Hepatocyte (in vitro differentiated cells): ENCODE data around the gene SUN3. TPM values are rescaled to one million over a fixed set of nuclear protein-coding genes. Genes with fewer than 3 reads are reported as not detected.
A peak's percentile ranks its signal among the peaks of the same experiment; 100 is the strongest.

Source experiments
- DNase-seq: peaks from one replicate; pipeline ENCODE4 v3.0.0-alpha.2; 2016; ENCODE audit warnings: low spot score
- H2AFZ ChIP-seq: fragments of 200-600 bp; sonication (generic); 2 replicates; pipeline ENCODE4 v1.6.0; 2016; ENCODE audit warnings: antibody characterized with exemption, mild to moderate bottlenecking
- H3K27ac ChIP-seq: fragments of 200-600 bp; sonication (generic); 2 replicates; pipeline ENCODE4 v1.5.1; 2016; ENCODE audit warnings: mild to moderate bottlenecking
- H3K27me3 ChIP-seq: fragments of 200-600 bp; sonication (generic); 2 replicates; pipeline ENCODE4 v1.6.1; 2016
- H3K36me3 ChIP-seq: fragments of 200-600 bp; sonication (generic); replicated peaks from 2 replicates; pipeline ENCODE4 v1.5.1; 2016; ENCODE audit warnings: low read depth; ENCODE audit not compliant: insufficient read depth
- H3K4me1 ChIP-seq: fragments of 200-600 bp; sonication (generic); 2 replicates; pipeline ENCODE4 v1.5.1; 2016; ENCODE audit warnings: mild to moderate bottlenecking, moderate library complexity; ENCODE audit not compliant: insufficient read depth
- H3K4me2 ChIP-seq: fragments of 200-600 bp; sonication (generic); 2 replicates; pipeline ENCODE4 v1.6.0; 2016
- H3K4me3 ChIP-seq: fragments of 200-600 bp; sonication (generic); 2 replicates; pipeline ENCODE4 v1.5.1; 2016; ENCODE audit warnings: mild to moderate bottlenecking
- H3K79me2 ChIP-seq: fragments of 200-600 bp; sonication (generic); 2 replicates; pipeline ENCODE4 v1.6.0; 2017; ENCODE audit warnings: mild to moderate bottlenecking
- H3K9me2 ChIP-seq: fragments of 200-600 bp; sonication (generic); replicated peaks from 2 replicates; pipeline ENCODE4 v1.6.0; 2017; ENCODE audit warnings: mild to moderate bottlenecking; ENCODE audit not compliant: insufficient read depth
- H3K9me3 ChIP-seq: fragments of 200-600 bp; sonication (generic); 2 replicates; pipeline ENCODE4 v1.5.1; 2016; ENCODE audit warnings: low read depth, mild to moderate bottlenecking
- H4K20me1 ChIP-seq: fragments of 200-600 bp; sonication (generic); 2 replicates; pipeline ENCODE4 v1.6.0; 2016; ENCODE audit warnings: mild to moderate bottlenecking; ENCODE audit not compliant: insufficient read depth, poor library complexity, severe bottlenecking
- CTCF ChIP-seq: fragments of 200-600 bp; sonication (generic); IDR thresholded peaks from 2 replicates; pipeline ENCODE4 v1.5.1; 2016; ENCODE audit warnings: antibody characterized with exemption, mild to moderate bottlenecking; ENCODE audit not compliant: poor library complexity
- EZH2 ChIP-seq: fragments of 200-600 bp; sonication (generic); IDR thresholded peaks from 2 replicates; pipeline ENCODE4 v1.6.1; 2016; ENCODE audit warnings: antibody characterized with exemption, mild to moderate bottlenecking, borderline replicate concordance
- EZH2phosphoT487 ChIP-seq: fragments of 200-600 bp; sonication (generic); IDR thresholded peaks from one replicate; pipeline ENCODE4 v1.6.1; 2018; ENCODE audit warnings: antibody characterized with exemption, mild to moderate bottlenecking, low read depth, moderate library complexity; ENCODE audit not compliant: unreplicated experiment, severe bottlenecking
- WGBS: methylation state at CpG from one replicate; pipeline ENCODE4 v1.1.6; 2016; ENCODE audit warnings: low lambda C conversion rate; ENCODE audit errors: missing lambda C conversion rate; 5-methylcytosine and 5-hydroxymethylcytosine counted together
- polyA plus RNA-seq: library from polyadenylated mRNA; unstranded; fragments of >200 nt; fragmentation: Nextera tagmentation; extraction: Ambion mirVana; gene quantifications from 2 replicates; pipeline ENCODE4 v1.2.1, GENCODE V29; 2016
- total RNA-seq: library from RNA; depleted of rRNA; stranded (reverse); fragments of >200 nt; gene quantifications from 2 replicates; pipeline ENCODE4 v1.2.3, GENCODE V29; 2014

Gene SUN3
- not detected in 2 replicates for total RNA-seq
- not detected in 2 replicates for polyA plus RNA-seq

- 90% methylated on average over 6 of the region's 6 CpGs for WGBS
- H2AFZ ChIP-seq = no peak within 1 kb of the TSS
- no peak within 1 kb of the TSS for H3K4me3 ChIP-seq
- no peaks in the 10 kb centered on the region for H3K36me3 ChIP-seq
- H3K27ac ChIP-seq = no peak within 1 kb of the TSS
- H4K20me1 ChIP-seq = no peaks in the 10 kb centered on the region
- no peak for DNase-seq
- H3K27me3 ChIP-seq = peaks cover 4% of the 10 kb centered on the region
- no peaks in the 10 kb centered on the region for H3K9me3 ChIP-seq
- no peaks in the 10 kb centered on the region for H3K79me2 ChIP-seq
- H3K4me2 ChIP-seq = no peak within 1 kb of the TSS
- no peaks in the 10 kb centered on the region for H3K9me2 ChIP-seq
- TF ChIP-seq EZH2phosphoT487 (no peak), CTCF (no peak), EZH2 (no peak)
- no peaks in the 10 kb centered on the region for H3K4me1 ChIP-seq
Observed at GRCh38 chr7:48028938-48029337, at the start of gene SUN3. SUN3 (minus strand) TSS chr7:48029107; CDS start chr7:48028938, 169 bp downstream.

GRCh38 chr7:48078470-48078869 lies 49.6 kb upstream of the SUN3 start:
- TF ChIP-seq EZH2 (no peak), CTCF (no peak), EZH2phosphoT487 (no peak)

GRCh38 chr7:48077423-48077822 lies 48.5 kb upstream of the SUN3 start:
- no peak for TF ChIP-seq EZH2
- no peak for TF ChIP-seq EZH2phosphoT487
- TF ChIP-seq CTCF = no peak
- Histone ChIP-seq H3K79me2 (no peaks in the 10 kb centered on the region), H4K20me1 (no peaks in the 10 kb centered on the region), H3K27ac (no peak overlapping the region), H3K9me3 (no peaks in the 10 kb centered on the region), H2AFZ (no peak overlapping the region), H3K36me3 (no peaks in the 10 kb centered on the region), H3K4me2 (no peak overlapping the region), H3K4me1 (no peaks in the 10 kb centered on the region), H3K27me3 (no peaks in the 10 kb centered on the region), H3K9me2 (no peaks in the 10 kb centered on the region), H3K4me3 (no peak overlapping the region)
- WGBS = 67% methylated on average over 1 of the region's 1 CpG
- DNase-seq = no peak

More at GRCh38 chr7:48078470-48078869, 49.6 kb upstream of the SUN3 start:
- DNase-seq = no peak
- H3K79me2 ChIP-seq = no peaks in the 10 kb centered on the region
- no peak overlapping the region for H2AFZ ChIP-seq
- H4K20me1 ChIP-seq = no peaks in the 10 kb centered on the region
- H3K27ac ChIP-seq = no peak overlapping the region
- no peaks in the 10 kb centered on the region for H3K36me3 ChIP-seq
- WGBS = 79% methylated on average over 2 of the region's 2 CpGs
- H3K4me2 ChIP-seq = no peak overlapping the region
- no peaks in the 10 kb centered on the region for H3K9me2 ChIP-seq
- H3K27me3 ChIP-seq = no peaks in the 10 kb centered on the region
- no peak overlapping the region for H3K4me3 ChIP-seq
- no peaks in the 10 kb centered on the region for H3K4me1 ChIP-seq
- no peaks in the 10 kb centered on the region for H3K9me3 ChIP-seq

- H3K4me1 ChIP-seq = no peaks in the 10 kb centered on the region
- no peak overlapping the region for H3K27ac ChIP-seq
- H3K9me3 ChIP-seq = no peaks in the 10 kb centered on the region
- H3K9me2 ChIP-seq = no peaks in the 10 kb centered on the region
- no peaks in the 10 kb centered on the region for H4K20me1 ChIP-seq
- no peaks in the 10 kb centered on the region for H3K79me2 ChIP-seq
- H3K27me3 ChIP-seq = no peaks in the 10 kb centered on the region
- no peak overlapping the region for H3K4me3 ChIP-seq
- no peak overlapping the region for H3K4me2 ChIP-seq
- no peaks in the 10 kb centered on the region for H3K36me3 ChIP-seq
- peak overlapping the region; percentile 13 for H2AFZ ChIP-seq
- TF ChIP-seq CTCF = no peak
- TF ChIP-seq EZH2 = no peak
- no peak for TF ChIP-seq EZH2phosphoT487
- no peak for DNase-seq
Observed at GRCh38 chr7:48074204-48074654, 45.3 kb upstream of the SUN3 start.
